GM12874 (cell line): ENCODE measurements around the gene NR1H2.
A peak's percentile ranks its signal among the peaks of the same experiment; 100 is the strongest.

ENCODE experiments used
- TF ChIP-seq, protein P1 (sequence below): IDR thresholded peaks from 2 replicates; pipeline ENCODE4 v1.5.1; 2011; ENCODE audit warnings: low read depth, mild to moderate bottlenecking, control low read depth, low read length, moderate library complexity; ENCODE audit not compliant: insufficient read depth

NR1H2 gene

DNA sequence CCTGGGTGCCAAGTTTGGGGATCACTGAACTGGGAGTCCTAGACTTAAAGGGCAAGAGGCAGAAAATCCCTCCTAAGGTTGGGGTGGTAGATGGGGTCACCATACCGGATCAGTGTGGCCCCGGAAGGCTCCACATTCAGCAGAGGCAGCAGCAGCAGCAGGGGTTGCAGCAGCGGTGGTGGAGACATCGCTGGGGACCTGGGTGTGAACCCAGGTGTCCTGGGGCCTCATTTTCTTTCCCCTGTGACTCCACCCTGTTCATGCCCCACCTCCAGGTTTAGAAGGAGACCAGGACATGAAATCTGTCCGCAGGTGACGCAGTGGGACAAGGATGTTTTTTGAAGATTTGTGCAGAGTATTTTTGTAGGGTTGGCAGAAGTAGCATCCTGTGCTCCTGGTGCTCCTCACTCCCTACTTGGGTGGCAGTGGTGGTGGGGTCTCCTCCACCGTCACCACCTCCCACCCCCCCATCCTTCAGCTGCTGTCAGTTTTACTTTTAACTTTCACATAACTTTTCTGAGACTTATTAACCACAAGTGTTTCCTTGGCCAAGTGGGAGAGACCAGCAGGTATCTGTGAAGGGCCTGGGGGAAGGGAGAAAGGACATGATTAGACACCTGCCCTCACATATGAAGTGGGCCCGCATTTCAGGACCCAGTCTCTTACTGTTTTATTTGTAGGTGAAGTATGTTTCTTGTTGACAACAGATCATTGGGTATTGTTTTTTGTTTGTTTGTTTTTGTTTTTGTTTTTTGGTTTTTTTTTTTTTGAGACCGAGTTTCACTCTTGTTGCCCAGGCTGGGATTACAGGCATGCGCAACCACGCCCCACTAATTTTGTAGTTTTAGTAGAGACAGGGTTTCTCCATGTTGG lies 10.6 kb upstream of the NR1H2 start, which contains the start of gene NAPSA:
Gene NAPSA, minus strand, starts transcription at position 206 of the 873 bp plus-strand sequence. Its CDS starts 18 bp downstream, at position 188.
- TF ChIP-seq, protein P1, sequence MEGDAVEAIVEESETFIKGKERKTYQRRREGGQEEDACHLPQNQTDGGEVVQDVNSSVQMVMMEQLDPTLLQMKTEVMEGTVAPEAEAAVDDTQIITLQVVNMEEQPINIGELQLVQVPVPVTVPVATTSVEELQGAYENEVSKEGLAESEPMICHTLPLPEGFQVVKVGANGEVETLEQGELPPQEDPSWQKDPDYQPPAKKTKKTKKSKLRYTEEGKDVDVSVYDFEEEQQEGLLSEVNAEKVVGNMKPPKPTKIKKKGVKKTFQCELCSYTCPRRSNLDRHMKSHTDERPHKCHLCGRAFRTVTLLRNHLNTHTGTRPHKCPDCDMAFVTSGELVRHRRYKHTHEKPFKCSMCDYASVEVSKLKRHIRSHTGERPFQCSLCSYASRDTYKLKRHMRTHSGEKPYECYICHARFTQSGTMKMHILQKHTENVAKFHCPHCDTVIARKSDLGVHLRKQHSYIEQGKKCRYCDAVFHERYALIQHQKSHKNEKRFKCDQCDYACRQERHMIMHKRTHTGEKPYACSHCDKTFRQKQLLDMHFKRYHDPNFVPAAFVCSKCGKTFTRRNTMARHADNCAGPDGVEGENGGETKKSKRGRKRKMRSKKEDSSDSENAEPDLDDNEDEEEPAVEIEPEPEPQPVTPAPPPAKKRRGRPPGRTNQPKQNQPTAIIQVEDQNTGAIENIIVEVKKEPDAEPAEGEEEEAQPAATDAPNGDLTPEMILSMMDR = no peak

DNA sequence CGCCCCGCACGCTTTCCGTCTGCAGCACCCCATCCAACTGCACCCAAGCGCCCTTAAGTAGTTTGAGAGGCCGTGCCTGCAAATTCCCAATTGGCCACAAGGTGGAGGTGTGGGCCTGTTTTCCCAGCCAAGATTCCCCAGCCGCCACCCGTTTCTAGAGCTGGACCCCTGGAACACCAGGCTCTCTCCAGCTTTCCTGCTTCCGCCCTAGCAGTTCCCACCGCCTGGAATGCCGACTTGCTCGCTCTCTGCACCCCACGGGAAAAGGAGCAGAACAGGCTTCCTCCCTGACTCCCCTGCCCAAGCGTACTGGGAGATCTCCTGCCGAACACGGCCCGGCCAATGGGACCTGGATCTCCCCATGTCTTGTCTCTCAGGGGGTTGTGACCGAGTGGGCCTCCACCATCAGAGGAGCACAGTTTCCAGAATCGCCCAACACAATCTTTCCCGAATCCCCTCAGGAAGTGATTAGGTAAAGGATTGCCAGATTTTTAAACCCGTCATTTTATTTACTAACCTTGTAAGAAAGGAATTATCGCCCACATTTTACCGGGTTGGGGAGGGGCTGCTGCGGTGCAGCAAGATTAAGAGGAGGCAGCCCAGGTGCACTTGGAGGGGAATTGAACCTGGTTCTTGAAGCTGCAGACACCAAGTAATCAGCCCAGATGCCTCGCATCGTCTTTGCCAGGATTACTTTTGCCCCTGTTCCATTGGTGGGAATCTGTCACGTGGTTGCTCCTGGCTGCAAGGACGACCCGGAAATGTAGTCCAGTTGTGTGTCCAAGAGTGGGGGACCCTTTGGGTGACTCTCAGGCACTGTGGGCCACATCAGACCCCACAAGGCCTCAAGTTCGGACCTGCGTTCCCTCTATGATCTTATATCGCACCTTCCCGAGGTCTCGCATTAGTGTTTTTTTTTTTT lies 7.3 kb upstream of the NR1H2 start:
- TF ChIP-seq, protein P1 = peak; percentile 80

DNA sequence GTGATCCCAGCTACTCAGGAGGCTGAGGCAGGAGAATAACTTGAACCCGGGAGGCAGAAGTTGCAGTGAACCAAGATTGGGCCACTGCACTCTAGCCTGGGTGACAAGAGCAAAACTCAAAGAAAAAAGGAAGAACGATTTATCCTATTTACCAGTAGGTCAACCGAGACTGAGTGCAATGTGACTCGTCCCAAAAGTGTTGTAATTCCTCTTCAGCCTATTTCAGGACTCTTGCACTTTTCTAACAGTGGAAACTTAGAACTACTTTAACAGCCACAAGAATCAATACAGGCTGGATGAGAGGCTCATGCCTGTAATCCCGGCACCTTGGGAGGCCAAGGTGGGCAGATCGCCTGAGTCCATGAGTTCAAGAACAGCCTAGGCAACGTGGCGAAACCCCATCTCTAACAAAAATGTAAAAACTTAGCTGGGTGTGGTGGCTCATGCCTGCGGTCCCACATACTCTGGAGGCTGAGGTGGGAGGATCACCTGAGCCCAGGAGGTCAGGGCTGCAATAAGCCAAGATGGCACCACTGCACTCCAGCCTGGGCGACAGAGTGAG lies 4.3 kb upstream of the NR1H2 start:
- TF ChIP-seq, protein P1 = no peak

DNA sequence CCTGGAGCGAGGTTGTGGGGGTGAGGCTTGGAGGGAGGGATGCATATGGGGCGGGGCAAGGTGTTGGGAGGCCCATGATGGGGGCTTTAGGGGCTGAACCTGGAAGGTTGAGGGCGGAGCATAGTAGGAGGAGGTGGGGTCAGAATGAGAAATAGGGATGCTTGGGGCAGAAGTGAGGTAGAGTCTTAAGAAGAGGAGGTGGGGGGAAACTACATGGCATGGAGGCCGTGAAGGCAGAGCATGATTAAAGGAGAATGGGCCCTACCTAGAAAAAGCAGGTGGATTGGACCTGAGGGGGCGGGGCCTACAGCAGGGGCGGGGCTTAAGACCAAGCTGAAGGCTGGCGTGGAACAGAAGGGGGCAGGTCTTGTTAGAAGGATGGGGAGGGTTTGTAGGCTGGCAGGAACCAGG lies 799 bp downstream of the NR1H2 start:
- TF ChIP-seq, protein P1 = no peak

DNA sequence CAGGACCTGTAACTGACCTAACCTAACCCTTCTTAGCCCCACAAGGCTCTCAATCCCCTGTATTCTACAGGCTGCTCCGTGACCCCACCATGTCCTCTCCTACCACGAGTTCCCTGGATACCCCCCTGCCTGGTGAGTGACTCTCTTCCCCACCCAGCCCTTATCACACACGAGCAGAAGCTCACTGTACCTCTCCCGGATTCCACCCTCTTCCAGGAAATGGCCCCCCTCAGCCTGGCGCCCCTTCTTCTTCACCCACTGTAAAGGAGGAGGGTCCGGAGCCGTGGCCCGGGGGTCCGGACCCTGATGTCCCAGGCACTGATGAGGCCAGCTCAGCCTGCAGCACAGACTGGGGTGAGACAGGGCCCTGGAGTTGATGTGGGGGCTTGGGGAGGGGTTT lies 1.3 kb downstream of the NR1H2 start:
- TF ChIP-seq, protein P1 = no peak

DNA sequence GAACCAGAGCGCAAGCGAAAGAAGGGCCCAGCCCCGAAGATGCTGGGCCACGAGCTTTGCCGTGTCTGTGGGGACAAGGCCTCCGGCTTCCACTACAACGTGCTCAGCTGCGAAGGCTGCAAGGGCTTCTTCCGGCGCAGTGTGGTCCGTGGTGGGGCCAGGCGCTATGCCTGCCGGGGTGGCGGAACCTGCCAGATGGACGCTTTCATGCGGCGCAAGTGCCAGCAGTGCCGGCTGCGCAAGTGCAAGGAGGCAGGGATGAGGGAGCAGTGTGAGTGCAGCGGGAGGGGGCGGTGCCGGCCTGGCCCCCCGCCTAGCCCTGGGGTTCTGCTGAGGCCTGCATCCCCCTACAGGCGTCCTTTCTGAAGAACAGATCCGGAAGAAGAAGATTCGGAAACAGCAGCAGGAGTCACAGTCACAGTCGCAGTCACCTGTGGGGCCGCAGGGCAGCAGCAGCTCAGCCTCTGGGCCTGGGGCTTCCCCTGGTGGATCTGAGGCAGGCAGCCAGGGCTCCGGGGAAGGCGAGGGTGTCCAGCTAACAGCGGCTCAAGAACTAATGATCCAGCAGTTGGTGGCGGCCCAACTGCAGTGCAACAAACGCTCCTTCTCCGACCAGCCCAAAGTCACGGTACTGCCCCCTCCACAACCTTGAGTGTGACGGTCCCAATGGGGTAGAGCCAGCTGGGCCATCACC lies 2.1 kb downstream of the NR1H2 start:
- TF ChIP-seq, protein P1 = no peak
